ENCODE results near the gene ARGLU1. TPM values are rescaled to one million over a fixed set of nuclear protein-coding genes. Genes with fewer than 3 reads are reported as not detected.

Gene ARGLU1
- total and polyA plus RNA-seq, 12 donors = 19.1 to 130 (median 58.3) TPM

- Histone ChIP-seq H3K36me3 (replicated peaks in 1 of 2) (no peaks in the 10 kb centered on the region), H3K4me1 (replicated peaks in 1 of 2) (no peaks in the 10 kb centered on the region), H3K27me3 (no peaks in the 10 kb centered on the region), H3K9me3 (replicated peaks in 1 of 3) (no peaks in the 10 kb centered on the region), H3K27ac (no peak overlapping the region), H3K4me3 (no peak overlapping the region)
- no peak for DNase-seq
- TF ChIP-seq CTCF (IDR thresholded peaks at IDR 0.05) = no peak
- no peak for TF ChIP-seq POLR2A (IDR thresholded peaks at IDR 0.05)
- intact Hi-C loops (cut with DNase I) = no loop called here
- WGBS, 4 donors = 44 to 61% (median 51%) methylated on average over 1 of the region's 1 CpG
Measured at GRCh38 chr13:106497079-106497478, 70.9 kb downstream of the ARGLU1 start.

- Histone ChIP-seq H3K27ac (peak overlapping the region in 1 of 5 donors; percentile 72), H3K4me3 (no peak overlapping the region), H3K27me3 (no peaks in the 10 kb centered on the region), H3K36me3 (replicated peaks in 1 of 2) (no peaks in the 10 kb centered on the region), H3K9me3 (replicated peaks in 1 of 3) (no peaks in the 10 kb centered on the region), H3K4me1 (replicated peaks in 1 of 2) (no peaks in the 10 kb centered on the region)
- DNase-seq = peak in 1 of 7 donors; percentile 29
- intact Hi-C loops (cut with DNase I) = no loop called here
- 52 to 66% (median 56%) methylated on average over 6 of the region's 6 CpGs for WGBS, 4 donors
- TF ChIP-seq CTCF (IDR thresholded peaks at IDR 0.05) = no peak
- TF ChIP-seq POLR2A (IDR thresholded peaks at IDR 0.05) = no peak
Measured at GRCh38 chr13:106496072-106496997, 71.6 kb downstream of the ARGLU1 start.

- 79 to 86% (median 82%) methylated on average over 3 of the region's 3 CpGs for WGBS, 4 donors
- Histone ChIP-seq H3K36me3 (replicated peaks in 1 of 2) (no peaks in the 10 kb centered on the region), H3K4me1 (replicated peaks in 1 of 2) (no peaks in the 10 kb centered on the region), H3K27ac (no peak overlapping the region), H3K4me3 (no peak overlapping the region), H3K27me3 (no peaks in the 10 kb centered on the region), H3K9me3 (replicated peaks in 1 of 3) (no peaks in the 10 kb centered on the region)
- intact Hi-C loops (cut with DNase I) = no loop called here
- no peak for TF ChIP-seq POLR2A (IDR thresholded peaks at IDR 0.05)
- no peak for TF ChIP-seq CTCF (IDR thresholded peaks at IDR 0.05)
- no peak for DNase-seq
Measured at GRCh38 chr13:106494936-106495335, 73.0 kb downstream of the ARGLU1 start.

GRCh38 chr13:106494506-106494905 is 73.4 kb downstream of the ARGLU1 start:
- Histone ChIP-seq H3K4me3 (no peak overlapping the region), H3K36me3 (replicated peaks in 1 of 2) (no peaks in the 10 kb centered on the region), H3K9me3 (replicated peaks in 1 of 3) (no peaks in the 10 kb centered on the region), H3K27ac (no peak overlapping the region), H3K4me1 (replicated peaks in 1 of 2) (no peaks in the 10 kb centered on the region), H3K27me3 (no peaks in the 10 kb centered on the region)
- intact Hi-C loops (cut with DNase I) = no loop called here
- DNase-seq = no peak
- TF ChIP-seq POLR2A (IDR thresholded peaks at IDR 0.05) (no peak), CTCF (IDR thresholded peaks at IDR 0.05) (no peak)

Measured in adrenal gland (tissue), 12 donors.